H1 (cell line): Measurements from ENCODE around the gene PRRC2A. TPM values are rescaled to one million over a fixed set of nuclear protein-coding genes. Genes with fewer than 3 reads are reported as not detected.

Experiments used
- CTCF ChIA-PET: fragments of 300-600 bp; sonication (Branson Sonifier 250); formaldehyde crosslinking; loops from one replicate; lab custom pipeline; 2021; ENCODE audit not compliant: partially characterized antibody; lab: Charles Lee
- POLR2A ChIA-PET: fragments of 300-600 bp; sonication (Branson Sonifier 250); formaldehyde crosslinking; loops from one replicate; lab custom pipeline; 2021; ENCODE audit warnings: inconsistent platforms; ENCODE audit not compliant: partially characterized antibody; lab: Charles Lee
- DNase-seq, 2 experiments: peaks; one replicate each; pipeline versions ENCODE4 v3.0.0 to v3.0.0-alpha.2; 2010 to 2022; ENCODE audit warnings: low spot score in 2 of 2, low read depth in 1 of 2, mixed read lengths in 1 of 2
- FAIRE-seq: peaks from 2 replicates; lab custom pipeline; 2011; peaks lifted over from hg19 to GRCh38; lab: Jason Lieb, UNC
- H2AFZ ChIP-seq: 2 replicates; pipeline ENCODE4 v1.8.1; 2012; ENCODE audit warnings: low read length, inconsistent platforms
- H2AK5ac ChIP-seq: 2 replicates; pipeline ENCODE4 v1.6.1; 2013; ENCODE audit warnings: low read depth, low read length
- H2BK120ac ChIP-seq: replicated peaks from 2 replicates; pipeline ENCODE3; 2013; ENCODE audit warnings: low read depth, low read length, inconsistent platforms
- H2BK12ac ChIP-seq: 2 replicates; pipeline ENCODE4 v1.6.1; 2013; ENCODE audit warnings: low read depth, low read length
- H2BK15ac ChIP-seq: 2 replicates; pipeline ENCODE4 v1.6.1; 2013; ENCODE audit warnings: low read length
- H2BK20ac ChIP-seq: 2 replicates; pipeline ENCODE4 v1.6.1; 2013; ENCODE audit warnings: low read length
- H2BK5ac ChIP-seq: 2 replicates; pipeline ENCODE4 v1.6.1; 2013; ENCODE audit warnings: low read depth, low read length
- H3K14ac ChIP-seq: 2 replicates; pipeline ENCODE4 v1.6.1; 2013; ENCODE audit warnings: inconsistent platforms; ENCODE audit not compliant: insufficient read length
- H3K18ac ChIP-seq: 2 replicates; pipeline ENCODE4 v1.6.1; 2013; ENCODE audit warnings: low read length; ENCODE audit errors: extremely low read depth
- H3K23ac ChIP-seq: 2 replicates; pipeline ENCODE4 v1.6.1; 2013; ENCODE audit warnings: inconsistent platforms; ENCODE audit not compliant: insufficient read length
- H3K23me2 ChIP-seq: 2 replicates; pipeline ENCODE4 v1.6.1; 2013; ENCODE audit warnings: low read depth, low read length
- H3K27ac ChIP-seq: 2 replicates; pipeline ENCODE4 v1.6.1; 2011; ENCODE audit warnings: low read depth, low read length, inconsistent platforms
- H3K27me3 ChIP-seq, 4 experiments: replicated peaks in 1 of 4; 1 replicate in 1 of 4; 2 replicates in 3 of 4; pipeline versions ENCODE4 v1.6.1 to v1.8.1; 2011 to 2013; ENCODE audit warnings: low read length in 3 of 4, mild to moderate bottlenecking in 3 of 4, inconsistent platforms in 2 of 4, mixed read lengths in 2 of 4, moderate library complexity in 1 of 4; ENCODE audit not compliant: control insufficient read depth in 3 of 4, insufficient read depth in 3 of 4; ENCODE audit errors: extremely low read depth in 1 of 4
- H3K36me3 ChIP-seq, 4 experiments: 2 replicates each; pipeline versions ENCODE4 v1.6.1 to v1.8.1; 2011 to 2013; ENCODE audit warnings: mild to moderate bottlenecking in 4 of 4, low read length in 3 of 4, moderate library complexity in 2 of 4, control low read depth in 1 of 4, inconsistent platforms in 1 of 4; ENCODE audit not compliant: insufficient read depth in 4 of 4, control insufficient read depth in 2 of 4
- H3K4ac ChIP-seq: replicated peaks from 2 replicates; pipeline ENCODE3; 2013; ENCODE audit warnings: low read length, low read depth, mixed read lengths, inconsistent platforms; ENCODE audit not compliant: insufficient read length
- H3K4me1 ChIP-seq, 4 experiments: replicated peaks in 1 of 4; 1 replicate in 1 of 4; 2 replicates in 3 of 4; pipeline versions ENCODE4 v1.6.1 to v1.8.1; 2011 to 2013; ENCODE audit warnings: low read length in 3 of 4, inconsistent platforms in 2 of 4, mixed read lengths in 1 of 4; ENCODE audit not compliant: insufficient read depth in 4 of 4, control insufficient read depth in 3 of 4
- H3K4me2 ChIP-seq, 2 experiments: 2 replicates each; pipeline versions ENCODE4 v1.6.1 to v1.8.1; 2011 to 2013; ENCODE audit warnings: low read depth in 2 of 2, low read length in 2 of 2, control low read depth in 1 of 2, inconsistent platforms in 1 of 2, mild to moderate bottlenecking in 1 of 2; ENCODE audit not compliant: insufficient read depth in 1 of 2
- H3K4me3 ChIP-seq, 4 experiments: fragments of 200-600, 300-600 bp in 1 of 4; sonication (generic), shearing (Covaris generic), sonication (Bioruptor Twin) in 1 of 4; 2 replicates each; pipeline versions ENCODE4 v1.5.1 to v1.8.1; 2011 to 2016; ENCODE audit warnings: low read length in 4 of 4, low read depth in 3 of 4, control low read depth in 2 of 4, inconsistent platforms in 2 of 4, mild to moderate bottlenecking in 2 of 4, mixed read lengths in 1 of 4, moderate library complexity in 1 of 4; ENCODE audit not compliant: insufficient read depth in 2 of 4; ENCODE audit errors: extremely low read depth in 1 of 4
- H3K56ac ChIP-seq: replicated peaks from 2 replicates; pipeline ENCODE3; 2013; ENCODE audit warnings: low read depth, mild to moderate bottlenecking, mixed read lengths, low read length, inconsistent platforms; ENCODE audit not compliant: insufficient read length
- H3K79me1 ChIP-seq: 2 replicates; pipeline ENCODE4 v1.6.1; 2013; ENCODE audit warnings: low read depth, low read length, control low read depth
- H3K79me2 ChIP-seq, 2 experiments: 2 replicates each; pipeline versions ENCODE4 v1.6.1 to v1.8.1; 2012 to 2013; ENCODE audit warnings: low read length in 2 of 2, mild to moderate bottlenecking in 2 of 2, inconsistent platforms in 1 of 2; ENCODE audit not compliant: insufficient read depth in 2 of 2, control insufficient read depth in 1 of 2
- H3K9ac ChIP-seq, 4 experiments: replicated peaks in 1 of 4; 1 replicate in 1 of 4; 2 replicates in 3 of 4; pipeline versions ENCODE4 v1.6.1 to v1.8.1; 2011 to 2013; ENCODE audit warnings: low read depth in 3 of 4, low read length in 3 of 4, control low read depth in 2 of 4, mild to moderate bottlenecking in 2 of 4, moderate library complexity in 2 of 4, inconsistent platforms in 1 of 4; ENCODE audit errors: extremely low read depth in 1 of 4
- H3K9me3 ChIP-seq, 2 experiments: 2 replicates each; pipeline versions ENCODE4 v1.6.1 to v1.8.1; 2012 to 2013; ENCODE audit warnings: mild to moderate bottlenecking in 2 of 2, moderate library complexity in 2 of 2, control low read depth in 1 of 2, inconsistent platforms in 1 of 2, low read depth in 1 of 2, low read length in 1 of 2, mixed read lengths in 1 of 2; ENCODE audit not compliant: insufficient read depth in 2 of 2
- H4K20me1 ChIP-seq, 2 experiments: replicated peaks in 1 of 2; 2 replicates each; pipeline versions ENCODE3 to v1.8.1; 2011 to 2013; ENCODE audit warnings: inconsistent platforms in 2 of 2, low read length in 2 of 2, mild to moderate bottlenecking in 1 of 2; ENCODE audit not compliant: insufficient read depth in 2 of 2, control insufficient read depth in 1 of 2
- H4K5ac ChIP-seq: 2 replicates; pipeline ENCODE4 v1.6.1; 2013; ENCODE audit warnings: low read length, low read depth, mixed read lengths, inconsistent platforms; ENCODE audit not compliant: insufficient read length
- H4K8ac ChIP-seq: 2 replicates; pipeline ENCODE4 v1.8.0; 2013; ENCODE audit warnings: mild to moderate bottlenecking, moderate library complexity, low read length, inconsistent platforms; ENCODE audit not compliant: insufficient read depth; ENCODE audit errors: extremely low read depth
- H4K91ac ChIP-seq: replicated peaks from 2 replicates; pipeline ENCODE3; 2013; ENCODE audit warnings: low read length, mixed read lengths, inconsistent platforms; ENCODE audit not compliant: insufficient read length
- ASH2L ChIP-seq: fragments of 200-600, 300-600 bp; sonication (generic); IDR thresholded peaks from one replicate; pipeline ENCODE4 v1.7.1; 2017; ENCODE audit warnings: low read length
- CBX8 ChIP-seq: fragments of 300-800, 300-1000 bp; sonication (generic); IDR thresholded peaks from 2 replicates; pipeline ENCODE4 v1.7.1; 2016; ENCODE audit warnings: low read depth, low read length, borderline replicate concordance
- KDM4A ChIP-seq: IDR thresholded peaks from one replicate; pipeline ENCODE4 v1.7.1; 2012; ENCODE audit warnings: low read depth, mild to moderate bottlenecking, moderate library complexity, low read length, inconsistent platforms; ENCODE audit not compliant: severe bottlenecking
- MAFK ChIP-seq: IDR thresholded peaks from 2 replicates; pipeline ENCODE4 v1.6.1; 2012; ENCODE audit warnings: low read depth, mild to moderate bottlenecking, improper control_type of control experiment, low read length
- POU5F1 ChIP-seq: IDR thresholded peaks from 2 replicates; pipeline ENCODE4 v1.6.1; 2011; ENCODE audit warnings: low read depth, mild to moderate bottlenecking, low read length, moderate library complexity
- RFX5 ChIP-seq: IDR thresholded peaks from 2 replicates; pipeline ENCODE4 v1.6.1; 2011; ENCODE audit warnings: low read depth, low read length, improper control_type of control experiment, borderline replicate concordance
- RNF2 ChIP-seq: fragments of 200-900, 300-1000 bp; sonication (generic); IDR thresholded peaks from 2 replicates; pipeline ENCODE4 v1.7.1; 2016; ENCODE audit warnings: borderline replicate concordance, low read depth, mild to moderate bottlenecking, antibody characterized with exemption, low read length; ENCODE audit not compliant: poor library complexity, severe bottlenecking; ENCODE audit errors: missing control alignments
- SRF ChIP-seq: IDR thresholded peaks from 2 replicates; pipeline ENCODE4 v1.6.1; 2011; ENCODE audit warnings: mild to moderate bottlenecking, low read depth, low read length, moderate library complexity
- WGBS, 2 experiments: shearing (Covaris generic) in 1 of 2; methylation state at CpG; one replicate each; pipeline versions ENCODE4 v1.1.6 to v1.1.7; 2013 to 2015; ENCODE audit warnings: low lambda C conversion rate in 2 of 2, mixed read lengths in 2 of 2, inconsistent platforms in 1 of 2, low coverage in 1 of 2, missing lambda C conversion rate in 1 of 2; ENCODE audit not compliant: insufficient replicate concordance in 2 of 2, insufficient coverage in 1 of 2, insufficient read length in 1 of 2; ENCODE audit errors: extremely low coverage in 1 of 2, missing lambda C conversion rate in 1 of 2; 5-methylcytosine and 5-hydroxymethylcytosine counted together
- polyA plus RNA-seq, 7 experiments: library from polyadenylated mRNA; depleted of rRNA in 3 of 7; stranded (reverse) in 5 of 7; unstranded in 2 of 7; fragments of >200 nt in 5 of 7; fragments of 200-250 nt in 2 of 7; gene quantifications; 1 replicate in 5 of 7; 2 replicates in 1 of 7; 4 replicates in 1 of 7; pipeline versions ENCODE4 v1.2.1 to v1.2.3, GENCODE V29; 2011 to 2013; ENCODE audit warnings: missing spikeins in 2 of 7, mixed read lengths in 2 of 7
- total RNA-seq: library from RNA; stranded (reverse); fragmentation: NEBNext Ultra II Directional; extraction: Animal tissue kit (Norgen Biotek cat#: 25700); gene quantifications from 2 replicates; pipeline ENCODE4 v1.2.1, GENCODE V29; 2021
- TF ChIP-seq, protein P1 (sequence below): IDR thresholded peaks from 2 replicates; pipeline ENCODE4 v1.6.1; 2011; ENCODE audit warnings: low read depth, mild to moderate bottlenecking, low read length; ENCODE audit not compliant: insufficient read depth

PRRC2A gene
- total and polyA plus RNA-seq, 2 of the 8 experiments (the other 6 are each of a cell fraction or from before 2014, with no cell fraction given) = 118 to 300 TPM

DNA sequence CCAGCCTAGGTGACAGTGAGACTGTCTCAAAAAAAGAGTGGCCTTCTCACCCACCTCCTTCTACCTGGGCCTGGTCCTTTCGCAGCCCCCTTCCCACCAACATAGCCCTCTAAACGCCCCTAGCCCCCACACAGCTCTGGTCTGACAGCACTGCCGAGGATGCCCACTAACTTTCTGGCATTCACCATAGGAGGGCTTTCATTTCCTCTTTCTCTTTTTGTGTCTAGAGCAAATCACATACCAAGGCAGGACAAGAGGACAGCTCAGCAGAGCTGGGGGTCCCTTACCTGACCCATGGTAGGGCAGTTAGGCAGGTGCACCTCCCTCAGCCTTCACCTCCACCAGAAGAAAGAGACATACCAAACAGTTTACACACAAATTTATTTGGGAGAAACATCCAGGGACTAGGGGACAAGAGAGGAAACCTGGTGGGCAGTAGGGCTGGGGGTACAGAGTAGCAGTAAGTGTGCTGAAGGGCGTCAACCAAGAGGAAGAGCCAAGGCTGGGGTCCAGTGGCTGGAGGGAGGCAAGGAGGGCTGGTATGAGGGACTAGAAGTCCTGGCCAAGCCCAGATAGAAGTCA is 55.9 kb downstream of the PRRC2A start:
- H2BK20ac ChIP-seq = no peak overlapping the region
- no peak overlapping the region for H2BK15ac ChIP-seq
- no peak for DNase-seq
- FAIRE-seq = no peak
- H3K56ac ChIP-seq = no peak overlapping the region
- no peak overlapping the region for H3K4me2 ChIP-seq
- H3K36me3 ChIP-seq = peaks cover 2 to 9% (median 8%) of the 10 kb centered on the region in 4 experiments; a peak in 6 of 8 replicates
- H3K4me3 ChIP-seq = no peak overlapping the region
- peaks cover 0 to 2% of the 10 kb centered on the region in 2 experiments; a peak in 1 of 4 replicates for H3K9me3 ChIP-seq
- H3K27me3 ChIP-seq = peaks cover 0 to 3% (median 2%) of the 10 kb centered on the region in 4 experiments; a peak in 4 of 7 replicates
- H4K20me1 ChIP-seq = no peaks in the 10 kb centered on the region
- 86% methylated on average over 4 of the region's 4 CpGs; no CpG with 5 or more reads in 1 of the 2 experiments for WGBS, 2 experiments
- no peaks in the 10 kb centered on the region for H3K79me1 ChIP-seq
- no peak overlapping the region for H3K27ac ChIP-seq
- CTCF ChIA-PET = no interaction called here
- H3K79me2 ChIP-seq = no peaks in the 10 kb centered on the region
- H2BK5ac ChIP-seq = no peak overlapping the region
- POLR2A ChIA-PET = interaction anchor here (1.2 to 2.0 kb wide), 4 partner anchors 9 to 158 kb away, joined by 4 to 8 read pairs (median 4); no protein-coding TSS in a partner anchor
- H3K14ac ChIP-seq = no peak overlapping the region
- H4K8ac ChIP-seq = no peak overlapping the region
- no peak overlapping the region for H3K9ac ChIP-seq
- TF ChIP-seq SRF = no peak
- TF ChIP-seq KDM4A = no peak
- TF ChIP-seq RNF2 = no peak
- TF ChIP-seq MAFK = no peak
- no peak for TF ChIP-seq CBX8
- TF ChIP-seq, protein P1, sequence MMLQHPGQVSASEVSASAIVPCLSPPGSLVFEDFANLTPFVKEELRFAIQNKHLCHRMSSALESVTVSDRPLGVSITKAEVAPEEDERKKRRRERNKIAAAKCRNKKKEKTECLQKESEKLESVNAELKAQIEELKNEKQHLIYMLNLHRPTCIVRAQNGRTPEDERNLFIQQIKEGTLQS = no peak
- TF ChIP-seq RFX5 = no peak
- TF ChIP-seq POU5F1 = no peak
- TF ChIP-seq ASH2L = no peak
- TF ChIP-seq, all 59 proteins: peak for 0
- no peak overlapping the region for H3K23ac ChIP-seq
- H3K4ac ChIP-seq = no peak overlapping the region
- peaks cover 0 to 7% (median 2%) of the 10 kb centered on the region in 4 experiments; a peak in 4 of 7 replicates for H3K4me1 ChIP-seq
- no peak overlapping the region for H3K18ac ChIP-seq
- H4K5ac ChIP-seq = no peak overlapping the region
- no peak overlapping the region for H4K91ac ChIP-seq
- H2BK12ac ChIP-seq = no peak overlapping the region
- H2AFZ ChIP-seq = no peak overlapping the region
- no peak overlapping the region for H2AK5ac ChIP-seq
- peaks cover 4% of the 10 kb centered on the region; the same call in 1 of the 2 replicates for H3K23me2 ChIP-seq
- no peak overlapping the region for H2BK120ac ChIP-seq
